Retina (tissue), 1 donor: ENCODE measurements around the gene AP1AR.

ENCODE experiments used
- DNase-seq: peaks from one replicate; pipeline ENCODE4 v3.0.0-alpha.2; 2016

Gene AP1AR

GRCh38 chr4:112312610-112313239, 81.1 kb downstream of the AP1AR start:
- DNase-seq, result no peak

DNA sequence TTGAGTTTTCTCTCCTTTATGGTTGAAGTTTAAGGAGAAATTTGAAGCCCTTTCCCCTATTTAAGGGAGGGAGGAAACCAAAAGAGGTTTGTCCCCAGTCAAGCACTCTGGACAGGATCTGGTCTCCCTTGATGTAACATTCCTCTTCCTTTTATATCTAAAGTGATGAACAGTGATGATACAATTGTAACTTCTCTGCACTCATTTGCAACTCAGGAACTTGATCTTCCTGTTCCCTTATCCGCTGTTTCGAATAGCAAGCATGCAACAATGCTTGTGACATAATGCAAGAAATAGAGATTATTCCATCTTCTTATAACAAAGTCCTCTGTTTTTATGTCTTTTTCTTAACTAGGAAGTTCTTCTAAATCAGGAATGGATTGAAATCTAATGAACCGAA, 83.9 kb downstream of the AP1AR start:
- no peak for DNase-seq

DNA sequence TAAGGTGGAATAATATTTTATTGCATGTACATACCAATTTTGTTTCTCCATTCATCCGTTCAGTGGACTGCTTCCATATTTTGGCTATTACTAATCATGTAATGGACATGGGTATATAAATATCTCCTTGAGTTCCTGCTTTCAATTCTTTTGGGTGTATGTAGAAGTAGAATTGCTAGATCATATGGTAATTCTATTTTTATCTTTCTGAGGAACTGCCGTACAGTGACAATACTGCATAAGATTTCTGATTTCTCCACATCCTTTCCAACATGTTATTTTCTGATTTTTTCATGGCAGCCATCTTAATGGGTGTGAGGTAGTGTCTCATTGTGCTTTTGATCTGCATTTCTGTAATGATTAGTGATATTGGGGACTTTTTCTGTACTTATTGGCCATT, 84.8 kb downstream of the AP1AR start:
- DNase-seq, result no peak

- no peak for DNase-seq
These were observed 86.9 kb downstream of the AP1AR start for GRCh38 chr4:112318239-112319142.
